ACC112 (cell line): ENCODE data around the gene ATG101.

Source experiments
- H2AFZ ChIP-seq: fragments of 200-600 bp; sonication (generic); one replicate; pipeline ENCODE4 v1.6.0; 2017; ENCODE audit warnings: antibody characterized with exemption, low read length; ENCODE audit not compliant: unreplicated experiment
- H3K27ac ChIP-seq: fragments of 200-600 bp; sonication (generic); 2 replicates; pipeline ENCODE4 v1.5.1; 2014; ENCODE audit warnings: low read depth, mild to moderate bottlenecking, antibody characterized with exemption, low read length, moderate library complexity
- H3K27me3 ChIP-seq: fragments of 200-600 bp; sonication (generic); 2 replicates; pipeline ENCODE4 v1.6.1; 2014; ENCODE audit warnings: mild to moderate bottlenecking, antibody characterized with exemption, low read length, moderate library complexity, mixed read lengths; ENCODE audit not compliant: insufficient read depth
- H3K36me3 ChIP-seq: fragments of 200-600 bp; sonication (generic); 2 replicates; pipeline ENCODE4 v1.6.1; 2016; ENCODE audit warnings: mild to moderate bottlenecking, antibody characterized with exemption, low read length, moderate library complexity, mixed read lengths; ENCODE audit not compliant: insufficient read depth
- H3K4me1 ChIP-seq: fragments of 200-600 bp; sonication (generic); one replicate; pipeline ENCODE4 v1.6.1; 2016; ENCODE audit warnings: low read length, mixed read lengths; ENCODE audit not compliant: insufficient read depth, unreplicated experiment, control insufficient read depth
- H3K4me3 ChIP-seq: fragments of 200-600 bp; sonication (generic); 2 replicates; pipeline ENCODE4 v1.5.1; 2014; ENCODE audit warnings: mild to moderate bottlenecking, low read depth, low read length
- H3K79me2 ChIP-seq: fragments of 200-600 bp; sonication (generic); one replicate; pipeline ENCODE4 v1.6.0; 2016; ENCODE audit warnings: low read length; ENCODE audit not compliant: control insufficient read depth, unreplicated experiment, insufficient read depth

Gene ATG101

GRCh38 chr12:52069327-52070184, at the start of gene ATG101:
Gene ATG101, plus strand, starts transcription at chr12:52069978. Its CDS starts 3,673 bp downstream, at chr12:52073651.
- Histone ChIP-seq H3K4me1 (peaks cover 60% of the 10 kb centered on the region), H3K27ac (peak within 1 kb of the TSS; percentile 88), H2AFZ (peak within 1 kb of the TSS; percentile 73), H3K79me2 (peaks cover 43% of the 10 kb centered on the region), H3K4me3 (peak within 1 kb of the TSS; percentile 96), H3K36me3 (0 out of 2 replicates have a peak, but pooled peaks cover 4% of the 10 kb centered on the region), H3K27me3 (no peaks in the 10 kb centered on the region)

GRCh38 chr12:52020539-52021336, 49.0 kb upstream of the ATG101 start:
- no peaks in the 10 kb centered on the region for H3K79me2 ChIP-seq
- H3K27ac ChIP-seq: no peak overlapping the region
- H3K36me3 ChIP-seq: no peaks in the 10 kb centered on the region
- no peak overlapping the region for H3K4me3 ChIP-seq
- no peak overlapping the region for H2AFZ ChIP-seq
- no peaks in the 10 kb centered on the region for H3K27me3 ChIP-seq
- no peaks in the 10 kb centered on the region for H3K4me1 ChIP-seq

GRCh38 chr12:52022841-52023181, 47.0 kb upstream of the ATG101 start:
- peak overlapping the region; percentile 71 for H3K4me3 ChIP-seq
- H3K36me3 ChIP-seq: no peaks in the 10 kb centered on the region
- peaks cover 5% of the 10 kb centered on the region for H3K4me1 ChIP-seq
- no peak overlapping the region for H3K27ac ChIP-seq
- H2AFZ ChIP-seq: no peak overlapping the region
- no peaks in the 10 kb centered on the region for H3K79me2 ChIP-seq
- no peaks in the 10 kb centered on the region for H3K27me3 ChIP-seq

- peaks cover 5% of the 10 kb centered on the region for H3K4me1 ChIP-seq
- no peaks in the 10 kb centered on the region for H3K27me3 ChIP-seq
- no peaks in the 10 kb centered on the region for H3K36me3 ChIP-seq
- peak overlapping the region; percentile 71 for H3K4me3 ChIP-seq
- H2AFZ ChIP-seq: no peak overlapping the region
- H3K27ac ChIP-seq: no peak overlapping the region
- H3K79me2 ChIP-seq: no peaks in the 10 kb centered on the region
Observed at GRCh38 chr12:52023182-52023975, 46.4 kb upstream of the ATG101 start.

GRCh38 chr12:52023976-52024688, 45.6 kb upstream of the ATG101 start:
- peak overlapping the region; percentile 71 for H3K4me3 ChIP-seq
- H3K36me3 ChIP-seq: no peaks in the 10 kb centered on the region
- H3K4me1 ChIP-seq: peaks cover 5% of the 10 kb centered on the region
- H2AFZ ChIP-seq: peak overlapping the region; percentile 20
- H3K79me2 ChIP-seq: no peaks in the 10 kb centered on the region
- H3K27me3 ChIP-seq: no peaks in the 10 kb centered on the region
- no peak overlapping the region for H3K27ac ChIP-seq

- H3K27ac ChIP-seq: no peak overlapping the region
- H3K27me3 ChIP-seq: no peaks in the 10 kb centered on the region
- no peak overlapping the region for H3K4me3 ChIP-seq
- H3K4me1 ChIP-seq: peaks cover 5% of the 10 kb centered on the region
- H3K36me3 ChIP-seq: no peaks in the 10 kb centered on the region
- no peak overlapping the region for H2AFZ ChIP-seq
- no peaks in the 10 kb centered on the region for H3K79me2 ChIP-seq
Observed at GRCh38 chr12:52024845-52025230, 44.9 kb upstream of the ATG101 start.

- H3K36me3 ChIP-seq: no peaks in the 10 kb centered on the region
- no peak overlapping the region for H3K27ac ChIP-seq
- H3K27me3 ChIP-seq: no peaks in the 10 kb centered on the region
- no peaks in the 10 kb centered on the region for H3K79me2 ChIP-seq
- peaks cover 5% of the 10 kb centered on the region for H3K4me1 ChIP-seq
- H3K4me3 ChIP-seq: no peak overlapping the region
- peak overlapping the region; percentile 8 for H2AFZ ChIP-seq
Observed at GRCh38 chr12:52026263-52026662, 43.5 kb upstream of the ATG101 start.

- peaks cover 8% of the 10 kb centered on the region for H3K4me1 ChIP-seq
- H3K79me2 ChIP-seq: no peaks in the 10 kb centered on the region
- H3K36me3 ChIP-seq: no peaks in the 10 kb centered on the region
- H3K27me3 ChIP-seq: no peaks in the 10 kb centered on the region
- no peak overlapping the region for H2AFZ ChIP-seq
- H3K27ac ChIP-seq: no peak overlapping the region
- no peak overlapping the region for H3K4me3 ChIP-seq
Observed at GRCh38 chr12:52027085-52027843, 42.5 kb upstream of the ATG101 start.

- Histone ChIP-seq H3K27ac (no peak overlapping the region), H3K4me1 (peaks cover 13% of the 10 kb centered on the region), H2AFZ (no peak overlapping the region), H3K36me3 (no peaks in the 10 kb centered on the region), H3K4me3 (no peak overlapping the region), H3K27me3 (no peaks in the 10 kb centered on the region), H3K79me2 (no peaks in the 10 kb centered on the region)
Observed at GRCh38 chr12:52029685-52030084, 40.1 kb upstream of the ATG101 start.
